Keratinocyte (primary cell): ENCODE measurements around the gene NAALADL1. TPM values are rescaled to one million over a fixed set of nuclear protein-coding genes. Genes with fewer than 3 reads are reported as not detected.

Experiments used
- DNase-seq: peaks from one replicate; pipeline ENCODE4 v3.0.0-alpha.2; 2011; ENCODE audit warnings: low read depth, missing footprints, low spot score
- FAIRE-seq: peaks from 2 replicates; lab custom pipeline; 2011; peaks lifted over from hg19 to GRCh38; lab: Jason Lieb, UNC
- H2AFZ ChIP-seq: 2 replicates; pipeline ENCODE4 v1.6.0; 2012; ENCODE audit warnings: low read length, control low read depth, inconsistent platforms; ENCODE audit not compliant: control insufficient read depth
- H3K27ac ChIP-seq: 2 replicates; pipeline ENCODE4 v1.5.1; 2011; ENCODE audit warnings: low read length; ENCODE audit not compliant: control insufficient read depth, insufficient read depth
- H3K27me3 ChIP-seq: 3 replicates; pipeline ENCODE4 v1.6.0; 2011; ENCODE audit warnings: low read length; ENCODE audit not compliant: control insufficient read depth, insufficient read depth; ENCODE audit errors: extremely low read depth
- H3K36me3 ChIP-seq, 2 experiments: 2 replicates in 1 of 2; 3 replicates in 1 of 2; pipeline ENCODE4 v1.5.1; 2011; ENCODE audit warnings: low read length in 2 of 2, mild to moderate bottlenecking in 1 of 2; ENCODE audit not compliant: control insufficient read depth in 2 of 2, insufficient read depth in 2 of 2; ENCODE audit errors: extremely low read depth in 1 of 2
- H3K4me1 ChIP-seq: 3 replicates; pipeline ENCODE4 v1.5.1; 2011; ENCODE audit warnings: low read length; ENCODE audit not compliant: control insufficient read depth, insufficient read depth; ENCODE audit errors: extremely low read depth
- H3K4me2 ChIP-seq: 3 replicates; pipeline ENCODE4 v1.6.0; 2011; ENCODE audit warnings: low read depth, low read length; ENCODE audit not compliant: control insufficient read depth, insufficient read depth; ENCODE audit errors: extremely low read depth
- H3K4me3 ChIP-seq, 3 experiments: fragments of 200-600 bp in 1 of 3; sonication (generic) in 1 of 3; 2 replicates in 2 of 3; 3 replicates in 1 of 3; pipeline ENCODE4 v1.5.1; 2011 to 2016; ENCODE audit warnings: low read length in 3 of 3, mild to moderate bottlenecking in 3 of 3, control low read depth in 2 of 3, inconsistent platforms in 1 of 3, low read depth in 1 of 3, mixed read lengths in 1 of 3, mixed run types in 1 of 3, moderate library complexity in 1 of 3; ENCODE audit not compliant: control insufficient read depth in 2 of 3, insufficient read depth in 2 of 3; ENCODE audit errors: extremely low read depth in 1 of 3
- H3K79me2 ChIP-seq: 2 replicates; pipeline ENCODE4 v1.6.0; 2012; ENCODE audit warnings: low read length; ENCODE audit not compliant: control insufficient read depth, insufficient read depth
- H3K9ac ChIP-seq: 3 replicates; pipeline ENCODE4 v1.6.0; 2011; ENCODE audit warnings: low read length; ENCODE audit not compliant: control insufficient read depth, insufficient read depth; ENCODE audit errors: extremely low read depth
- H3K9me1 ChIP-seq: 3 replicates; pipeline ENCODE4 v1.6.0; 2011; ENCODE audit warnings: low read length; ENCODE audit not compliant: control insufficient read depth, insufficient read depth; ENCODE audit errors: extremely low read depth
- H3K9me3 ChIP-seq: 2 replicates; pipeline ENCODE4 v1.5.1; 2012; ENCODE audit warnings: low read depth, low read length; ENCODE audit not compliant: control insufficient read depth
- H4K20me1 ChIP-seq: 3 replicates; pipeline ENCODE4 v1.6.0; 2011; ENCODE audit warnings: low read length; ENCODE audit not compliant: control insufficient read depth, insufficient read depth; ENCODE audit errors: extremely low read depth
- EZH2 ChIP-seq: IDR thresholded peaks from one replicate; pipeline ENCODE4 v1.6.1; 2012; ENCODE audit warnings: inconsistent platforms, mild to moderate bottlenecking, low read length, moderate library complexity
- dilution Hi-C: fragments of 300-500 bp; cut with MboI; formaldehyde crosslinking; loops from one replicate; pipeline ENCODE4 v1.7.0; 2020; ENCODE audit warnings: low sequenced_read_pairs; ENCODE audit not compliant: extremely low pct_ligation_motif_present
- polyA plus RNA-seq, 5 experiments: library from polyadenylated mRNA; depleted of rRNA in 3 of 5; stranded (reverse) in 3 of 5; stranded (forward) in 1 of 5; unstranded in 1 of 5; fragments of >200 nt; gene quantifications; 1 replicate in 1 of 5; 2 replicates in 3 of 5; 3 replicates in 1 of 5; pipeline versions ENCODE4 v1.2.1 to v1.2.3, GENCODE V29; 2011 to 2012; ENCODE audit warnings: missing spikeins in 2 of 5, low read depth in 1 of 5, low replicate concordance in 1 of 5
- TF ChIP-seq, protein P1 (sequence below), 3 experiments: IDR thresholded peaks in 1 of 3; conservative IDR thresholded peaks in 1 of 3; optimal IDR thresholded peaks in 1 of 3; 2 replicates in 2 of 3; 3 replicates in 1 of 3; pipeline versions ENCODE3 to v1.5.1; 2011; ENCODE audit warnings: low read length in 3 of 3, mild to moderate bottlenecking in 3 of 3, moderate library complexity in 2 of 3, control low read depth in 1 of 3, inconsistent platforms in 1 of 3; ENCODE audit not compliant: insufficient read depth in 2 of 3; ENCODE audit errors: extremely low read depth in 1 of 3

Gene NAALADL1
- polyA plus RNA-seq, 1 donor (not counting 4 experiments of a cell fraction or from before 2014, with no cell fraction given), result 2.3 TPM

GRCh38 chr11:65016705-65017104 is 41.6 kb downstream of the NAALADL1 start:
- Histone ChIP-seq H3K4me3 (no peak overlapping the region), H3K79me2 (peaks cover 8% of the 10 kb centered on the region), H3K9me1 (peaks cover 2% of the 10 kb centered on the region), H2AFZ (no peak overlapping the region), H3K9me3 (no peaks in the 10 kb centered on the region), H3K36me3 (peaks cover 13 to 18% of the 10 kb centered on the region in 2 experiments), H4K20me1 (no peaks in the 10 kb centered on the region), H3K9ac (no peak overlapping the region), H3K27me3 (no peaks in the 10 kb centered on the region), H3K4me1 (peaks cover 8% of the 10 kb centered on the region), H3K27ac (no peak overlapping the region), H3K4me2 (no peak overlapping the region)
- TF ChIP-seq, protein P1, sequence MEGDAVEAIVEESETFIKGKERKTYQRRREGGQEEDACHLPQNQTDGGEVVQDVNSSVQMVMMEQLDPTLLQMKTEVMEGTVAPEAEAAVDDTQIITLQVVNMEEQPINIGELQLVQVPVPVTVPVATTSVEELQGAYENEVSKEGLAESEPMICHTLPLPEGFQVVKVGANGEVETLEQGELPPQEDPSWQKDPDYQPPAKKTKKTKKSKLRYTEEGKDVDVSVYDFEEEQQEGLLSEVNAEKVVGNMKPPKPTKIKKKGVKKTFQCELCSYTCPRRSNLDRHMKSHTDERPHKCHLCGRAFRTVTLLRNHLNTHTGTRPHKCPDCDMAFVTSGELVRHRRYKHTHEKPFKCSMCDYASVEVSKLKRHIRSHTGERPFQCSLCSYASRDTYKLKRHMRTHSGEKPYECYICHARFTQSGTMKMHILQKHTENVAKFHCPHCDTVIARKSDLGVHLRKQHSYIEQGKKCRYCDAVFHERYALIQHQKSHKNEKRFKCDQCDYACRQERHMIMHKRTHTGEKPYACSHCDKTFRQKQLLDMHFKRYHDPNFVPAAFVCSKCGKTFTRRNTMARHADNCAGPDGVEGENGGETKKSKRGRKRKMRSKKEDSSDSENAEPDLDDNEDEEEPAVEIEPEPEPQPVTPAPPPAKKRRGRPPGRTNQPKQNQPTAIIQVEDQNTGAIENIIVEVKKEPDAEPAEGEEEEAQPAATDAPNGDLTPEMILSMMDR (optimal IDR thresholded peaks at IDR 0.05 in 1 of 3, IDR thresholded peaks at IDR 0.05 in 1 of 3, conservative IDR thresholded peaks at IDR 0.05 in 1 of 3; ENCODE audit: extremely low read depth in 1 of 3, insufficient read depth in 2 of 3, low read length in 3 of 3), result no peak
- no peak for TF ChIP-seq EZH2
- FAIRE-seq (no peak), DNase-seq (no peak)
- dilution Hi-C loops, result no loop called here

DNA sequence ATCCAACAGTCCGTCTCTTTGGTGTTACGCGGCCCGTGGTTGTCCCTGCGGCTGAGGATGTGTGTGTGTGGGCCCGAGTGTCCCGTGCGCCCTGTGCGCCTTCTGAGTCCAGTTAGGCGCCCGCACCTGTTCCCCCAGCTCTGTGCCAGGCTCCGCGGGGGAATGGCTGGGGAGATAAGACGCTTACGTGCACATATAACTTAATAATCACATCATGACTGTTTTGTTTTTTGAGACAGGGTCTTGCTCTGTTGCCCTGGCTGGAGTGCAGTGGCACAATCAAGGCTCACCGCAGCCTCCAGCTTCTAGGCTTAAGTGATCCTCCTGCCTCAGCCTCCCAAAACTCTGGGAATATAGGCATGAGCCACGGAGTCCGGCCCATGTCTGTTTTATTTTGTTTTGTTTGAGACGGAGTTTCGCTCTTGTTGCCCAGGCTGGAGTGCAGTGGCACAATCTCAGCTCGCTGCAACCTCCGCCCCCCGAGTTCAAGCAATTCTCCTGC is 43.6 kb downstream of the NAALADL1 start:
- Histone ChIP-seq H3K9me3 (no peaks in the 10 kb centered on the region), H3K27ac (peak overlapping the region; percentile 86), H3K79me2 (peaks cover 8% of the 10 kb centered on the region), H3K4me1 (peaks cover 8% of the 10 kb centered on the region), H3K9me1 (no peaks in the 10 kb centered on the region), H2AFZ (peak overlapping the region; percentile 77), H3K27me3 (no peaks in the 10 kb centered on the region), H3K4me3 (peak overlapping the region; percentile 70 to 77 (median 75)), H3K9ac (peak overlapping the region; percentile 87), H3K4me2 (peak overlapping the region; percentile 85), H3K36me3 (peaks cover 9 to 18% of the 10 kb centered on the region in 2 experiments), H4K20me1 (no peaks in the 10 kb centered on the region)
- dilution Hi-C loops, result no loop called here
- no peak for TF ChIP-seq EZH2
- TF ChIP-seq, protein P1 (optimal IDR thresholded peaks at IDR 0.05 in 1 of 3, IDR thresholded peaks at IDR 0.05 in 1 of 3, conservative IDR thresholded peaks at IDR 0.05 in 1 of 3; ENCODE audit: extremely low read depth in 1 of 3, insufficient read depth in 2 of 3, low read length in 3 of 3), result no peak
- FAIRE-seq, result no peak
- no peak for DNase-seq
